DND-41 (cell line): Measurements from ENCODE around the gene CHN2.

ENCODE experiments used
- CTCF ChIP-seq: IDR thresholded peaks from 2 replicates; pipeline ENCODE4 v1.5.1; 2012; ENCODE audit warnings: borderline replicate concordance, low read length, moderate library complexity, mild to moderate bottlenecking; ENCODE audit not compliant: poor library complexity, severe bottlenecking; ENCODE audit errors: extremely low read depth
- EZH2 ChIP-seq: IDR thresholded peaks from 3 replicates; pipeline ENCODE4 v1.6.1; 2012; ENCODE audit warnings: borderline replicate concordance, low read depth, mild to moderate bottlenecking, moderate library complexity, low read length, inconsistent platforms; ENCODE audit not compliant: severe bottlenecking

GRCh38 chr7:29344334-29344978 is 149.9 kb downstream of the CHN2 start:
- TF ChIP-seq CTCF = no peak
- TF ChIP-seq EZH2 = no peak
